ENCODE measurements around the gene SDHA.
"Not testable (repeated sequence)": the region's sequence is repeated elsewhere in the genome, so short reads cannot be mapped to it uniquely, and the experiment has no call there.

SDHA gene

GRCh38 chr5:257148-257547 is 39.0 kb downstream of the SDHA start:
- DNase-seq (ENCODE audit: low spot score): no peak

DNA sequence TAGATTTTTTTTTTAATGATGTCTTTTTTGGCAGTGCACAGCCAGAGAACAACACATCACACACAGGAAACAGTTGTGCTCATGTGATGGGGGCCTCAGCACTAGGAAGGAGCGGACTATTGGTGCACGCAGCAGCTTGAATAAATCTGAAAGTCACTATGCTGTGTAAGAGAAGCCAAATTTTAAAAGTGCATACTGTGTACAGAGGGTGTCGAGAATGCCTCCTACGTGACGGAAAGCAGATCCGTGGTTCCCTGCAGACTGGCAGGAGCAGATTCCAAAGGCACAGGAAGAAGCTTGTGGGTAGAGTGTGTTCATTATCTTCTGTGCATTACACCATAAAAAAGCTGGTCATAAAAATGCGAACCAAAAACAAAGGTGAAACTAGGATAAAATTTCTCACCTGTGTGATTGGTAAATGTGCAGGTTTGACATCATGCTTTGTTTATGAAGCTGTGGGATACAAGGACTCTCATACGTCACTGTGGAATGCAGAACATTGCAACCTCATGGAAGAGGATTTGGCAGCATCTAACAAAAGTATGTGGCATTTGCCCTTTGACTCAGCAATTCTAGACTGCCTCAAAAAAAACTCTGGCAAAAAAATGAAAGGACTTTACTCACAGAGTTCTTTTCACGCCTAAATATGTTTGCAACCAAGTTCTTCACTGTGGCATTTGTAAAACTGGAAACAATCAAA is 45.3 kb downstream of the SDHA start:
- DNase-seq (ENCODE audit: low spot score): not testable (repeated sequence)

- no peak for DNase-seq (ENCODE audit: low spot score)
Measured at GRCh38 chr5:264338-264737, 46.2 kb downstream of the SDHA start.

DNA sequence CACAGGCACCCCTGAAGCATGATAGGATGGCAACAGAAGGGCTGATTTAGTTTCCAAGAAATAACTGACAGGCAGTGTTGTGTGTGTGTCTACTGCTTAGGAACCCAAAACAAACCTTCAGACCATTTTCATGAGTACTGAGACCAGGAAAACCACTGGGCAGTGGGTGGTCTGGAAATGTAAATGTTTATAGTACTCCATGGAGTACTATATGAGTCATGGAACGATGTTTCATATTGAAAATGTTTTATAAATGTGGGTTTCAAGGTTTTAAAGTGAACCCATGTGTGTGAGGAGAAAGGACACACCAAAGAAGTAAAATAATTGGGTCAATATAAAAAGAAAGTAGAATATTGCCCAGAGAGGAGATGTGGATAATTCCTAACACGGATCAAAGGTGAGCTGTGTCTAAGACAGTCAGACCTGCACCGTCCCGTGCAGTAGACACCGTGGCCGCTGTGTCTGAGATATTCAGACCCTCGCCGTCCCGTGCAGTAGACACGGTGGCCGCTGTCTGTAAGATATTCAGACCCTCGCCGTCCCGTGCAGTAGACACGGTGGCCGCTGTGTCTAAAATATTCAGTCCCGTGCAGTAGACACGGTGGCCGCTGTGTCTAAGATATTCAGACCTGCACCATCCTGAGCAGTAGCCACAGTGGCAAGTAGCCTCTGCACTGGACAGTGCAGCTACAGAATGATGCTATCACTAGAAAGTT is 48.3 kb downstream of the SDHA start:
- DNase-seq (ENCODE audit: low spot score): not testable (repeated sequence)

GRCh38 chr5:267716-268115 is 49.6 kb downstream of the SDHA start:
- DNase-seq (ENCODE audit: low spot score): no peak

- DNase-seq (ENCODE audit: low spot score): no peak
Measured at GRCh38 chr5:270340-270739, 52.2 kb downstream of the SDHA start.

DNA sequence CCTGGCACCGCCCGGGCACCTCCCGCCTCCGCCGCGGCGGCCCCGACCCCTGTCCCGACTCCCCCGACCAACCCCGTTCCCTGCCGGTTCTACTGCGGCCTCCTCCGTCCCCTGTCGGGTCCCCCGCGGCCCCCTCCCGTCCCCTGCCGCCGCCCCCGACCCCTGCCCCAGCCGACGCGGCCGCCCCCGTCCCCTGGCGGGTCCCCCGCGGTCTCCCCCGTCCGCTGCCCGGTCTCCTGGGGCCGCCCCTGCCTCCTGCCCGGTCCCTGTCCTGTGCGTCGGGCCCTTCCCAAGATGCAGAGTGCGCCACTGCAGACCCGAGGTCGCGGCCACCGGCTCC is 53.7 kb downstream of the SDHA start:
- DNase-seq (ENCODE audit: low spot score): not testable (repeated sequence)

GRCh38 chr5:273091-273490 is 55.0 kb downstream of the SDHA start:
- not testable (repeated sequence) for DNase-seq (ENCODE audit: low spot score)

DNA sequence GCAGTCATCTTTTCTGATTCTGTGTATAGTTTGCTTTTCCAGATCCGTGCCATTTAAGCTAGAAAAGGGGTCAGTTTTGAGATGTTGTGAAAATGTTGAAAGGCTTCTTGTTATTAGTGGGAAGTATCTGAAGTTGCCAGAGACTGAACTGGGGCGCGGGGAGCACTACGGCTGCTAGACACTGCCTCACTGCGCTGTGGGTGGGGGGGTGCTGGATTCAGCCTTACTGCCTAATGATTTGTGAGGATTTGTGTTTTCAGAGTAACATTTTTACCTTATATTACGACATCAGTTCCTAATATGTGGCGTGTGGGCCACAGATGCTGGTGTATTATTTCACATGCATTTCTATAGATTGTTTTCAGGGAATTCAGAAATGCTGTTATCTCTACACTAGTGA is 55.4 kb downstream of the SDHA start:
- DNase-seq (ENCODE audit: low spot score): not testable (repeated sequence)

DNA sequence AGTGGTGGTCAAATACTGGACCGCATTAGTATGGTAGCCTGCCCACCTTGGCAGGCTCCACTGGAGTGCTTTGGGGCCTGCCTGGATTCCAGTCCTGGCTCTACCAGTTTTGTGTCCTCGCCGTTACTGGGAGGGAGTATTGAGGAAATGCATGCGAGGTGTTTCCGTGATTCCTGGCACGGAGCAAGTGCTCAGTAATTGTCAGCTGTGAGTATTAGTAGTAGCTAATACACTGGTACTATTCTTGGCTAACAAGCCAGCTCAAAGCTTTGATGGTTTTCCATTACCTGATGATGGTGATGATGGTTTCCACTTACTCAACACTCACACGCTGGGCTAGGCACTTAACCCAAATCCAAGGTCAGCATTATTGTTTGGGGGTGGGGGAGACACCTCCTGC is 56.2 kb downstream of the SDHA start:
- DNase-seq (ENCODE audit: low spot score): not testable (repeated sequence)

- no peak for DNase-seq (ENCODE audit: low spot score)
Measured at GRCh38 chr5:278646-279045, 60.5 kb downstream of the SDHA start.

GRCh38 chr5:279051-279665 is 61.0 kb downstream of the SDHA start:
- not testable (repeated sequence) for DNase-seq (ENCODE audit: low spot score)

- no peak for DNase-seq (ENCODE audit: low spot score)
Measured at GRCh38 chr5:285991-286557, 68.0 kb downstream of the SDHA start.

- not testable (repeated sequence) for DNase-seq (ENCODE audit: low spot score)
Measured at GRCh38 chr5:290200-290599, 72.1 kb downstream of the SDHA start.

DNA sequence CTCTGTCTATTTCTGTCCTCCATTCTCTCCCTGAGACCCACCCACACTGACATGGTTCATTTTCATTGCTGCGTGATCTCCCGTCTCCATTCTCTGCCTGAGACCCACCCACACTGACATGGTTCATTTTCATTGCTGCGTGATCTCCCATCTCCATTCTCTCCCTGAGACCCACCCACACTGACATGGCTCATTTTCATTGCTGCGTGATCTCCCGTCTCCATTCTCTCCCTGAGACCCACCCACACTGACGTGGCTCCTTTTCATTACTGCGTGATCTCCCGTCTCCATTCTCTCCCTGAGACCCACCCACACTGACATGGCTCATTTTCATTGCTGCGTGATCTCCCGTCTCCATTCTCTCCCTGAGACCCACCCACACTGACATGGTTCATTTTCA is 73.2 kb downstream of the SDHA start:
- not testable (repeated sequence) for DNase-seq (ENCODE audit: low spot score)

- DNase-seq (ENCODE audit: low spot score): not testable (repeated sequence)
Measured at GRCh38 chr5:294788-295187, 76.7 kb downstream of the SDHA start.

DNA sequence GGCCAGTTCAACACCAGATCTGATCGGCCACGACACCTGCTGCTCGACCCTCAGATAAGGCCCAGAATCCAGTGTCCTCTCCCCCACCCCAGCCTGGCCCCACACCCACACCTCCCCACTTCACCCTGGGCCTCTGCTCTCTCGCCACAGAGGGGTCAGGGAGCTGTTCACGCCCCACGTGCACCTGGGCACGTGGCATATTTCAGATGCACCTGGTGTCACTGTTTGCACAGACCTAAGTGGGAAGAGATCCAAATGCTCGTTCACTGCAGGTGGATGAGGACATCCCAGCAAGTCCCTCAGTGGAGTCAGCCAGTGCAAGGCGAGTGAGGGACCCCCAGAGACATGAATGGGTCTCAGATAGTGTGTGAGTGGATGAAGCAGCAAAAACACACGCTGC is 78.1 kb downstream of the SDHA start:
- not testable (repeated sequence) for DNase-seq (ENCODE audit: low spot score)

DNA sequence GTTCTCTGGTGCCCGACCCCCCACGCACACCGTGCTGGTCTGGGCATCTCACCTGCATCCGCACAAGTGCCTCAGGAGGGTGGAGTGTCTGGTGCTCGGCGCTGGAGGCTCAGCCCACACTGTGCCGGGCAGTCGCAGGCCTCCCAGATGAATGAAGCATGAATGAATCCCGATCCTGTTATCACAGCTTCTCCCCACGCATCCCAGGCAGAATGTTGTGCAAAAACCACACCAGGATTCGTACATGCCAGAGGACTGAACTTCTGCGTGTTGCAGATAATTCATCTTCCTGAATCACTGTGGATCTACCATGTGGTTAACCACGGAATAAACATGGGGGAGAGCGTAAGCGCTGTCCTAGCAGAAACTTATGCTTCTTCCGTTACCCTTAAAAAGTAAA is 78.8 kb downstream of the SDHA start:
- peak; percentile 25 for DNase-seq (ENCODE audit: low spot score)

GRCh38 chr5:297448-297847 is 79.3 kb downstream of the SDHA start:
- DNase-seq (ENCODE audit: low spot score): not testable (repeated sequence)

DNA sequence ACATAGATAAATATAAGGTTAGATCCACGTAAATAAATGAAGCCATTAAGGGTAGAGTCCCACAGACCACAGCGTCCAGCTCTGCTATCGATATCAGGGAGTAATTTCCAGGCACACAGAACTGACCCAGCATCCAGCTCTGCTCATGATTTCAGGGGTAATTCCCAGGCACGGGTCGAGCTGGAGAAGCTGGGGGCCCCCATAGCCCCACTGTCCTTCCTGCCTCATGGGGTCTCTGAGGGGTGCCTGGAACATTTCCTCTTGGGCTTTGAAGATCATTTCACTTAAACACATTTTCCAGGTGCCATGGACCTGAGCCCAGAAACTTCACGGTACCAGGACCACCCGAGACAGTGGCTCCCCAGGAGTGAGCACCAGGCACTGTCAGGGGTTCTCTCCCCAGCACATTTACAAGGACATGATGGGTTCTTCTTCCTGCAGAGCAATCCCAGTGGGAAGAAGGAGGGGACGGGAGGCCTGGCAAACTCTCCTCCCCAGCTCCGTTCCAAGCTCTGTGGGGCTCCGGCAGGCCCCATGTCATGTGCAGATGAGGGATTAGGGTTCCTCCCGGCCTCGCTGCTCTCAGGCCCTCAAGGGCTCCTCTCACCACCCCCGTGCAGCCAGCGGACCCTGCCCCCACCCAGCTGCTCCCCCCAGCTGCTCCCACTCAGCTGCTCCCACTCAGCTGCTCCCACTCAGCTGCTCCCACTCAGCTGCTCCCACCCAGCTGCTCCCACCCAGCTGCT is 80.0 kb downstream of the SDHA start:
- not testable (repeated sequence) for DNase-seq (ENCODE audit: low spot score)

DNA sequence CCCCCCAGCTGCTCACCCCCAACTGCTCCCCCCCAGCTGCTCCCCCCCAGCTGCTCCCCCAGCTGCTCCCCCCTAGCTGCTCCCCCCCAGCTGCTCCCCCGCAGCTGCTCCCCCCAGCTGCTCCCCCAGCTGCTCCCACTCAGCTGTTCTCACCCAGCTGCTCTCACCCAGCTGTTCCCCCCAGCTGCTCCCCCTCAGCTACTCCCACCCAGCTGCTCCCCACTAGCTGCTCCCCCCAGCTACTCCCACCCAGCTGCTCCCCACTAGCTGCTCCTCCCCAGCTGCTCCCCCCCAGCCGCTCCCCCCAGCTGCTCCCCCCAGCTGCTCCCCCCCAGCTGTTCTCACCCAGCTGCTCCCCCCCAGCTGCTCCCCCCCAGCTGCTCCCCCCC is 80.6 kb downstream of the SDHA start:
- DNase-seq (ENCODE audit: low spot score): no peak

- not testable (repeated sequence) for DNase-seq (ENCODE audit: low spot score)
Measured at GRCh38 chr5:299921-300320, 81.8 kb downstream of the SDHA start.
